ENCODE data around the gene DNAH11.

Gene DNAH11

GRCh38 chr7:21642422-21642821, 99.6 kb downstream of the DNAH11 start:
- POLR2A ChIA-PET, result no interaction called here
- peak; percentile 40 for DNase-seq (ENCODE audit: extremely low spot score)
- CTCF ChIA-PET, result interaction anchor here (0.9 kb wide), 1 partner anchor 125 kb away, joined by 3 read pairs; no protein-coding TSS in a partner anchor
- TF ChIP-seq, protein P1, sequence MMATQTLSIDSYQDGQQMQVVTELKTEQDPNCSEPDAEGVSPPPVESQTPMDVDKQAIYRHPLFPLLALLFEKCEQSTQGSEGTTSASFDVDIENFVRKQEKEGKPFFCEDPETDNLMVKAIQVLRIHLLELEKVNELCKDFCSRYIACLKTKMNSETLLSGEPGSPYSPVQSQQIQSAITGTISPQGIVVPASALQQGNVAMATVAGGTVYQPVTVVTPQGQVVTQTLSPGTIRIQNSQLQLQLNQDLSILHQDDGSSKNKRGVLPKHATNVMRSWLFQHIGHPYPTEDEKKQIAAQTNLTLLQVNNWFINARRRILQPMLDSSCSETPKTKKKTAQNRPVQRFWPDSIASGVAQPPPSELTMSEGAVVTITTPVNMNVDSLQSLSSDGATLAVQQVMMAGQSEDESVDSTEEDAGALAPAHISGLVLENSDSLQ (IDR thresholded peaks at IDR 0.05), result peak; percentile 57
- no peak for TF ChIP-seq FOXM1 (IDR thresholded peaks at IDR 0.05; ENCODE audit: borderline replicate concordance)

DNA sequence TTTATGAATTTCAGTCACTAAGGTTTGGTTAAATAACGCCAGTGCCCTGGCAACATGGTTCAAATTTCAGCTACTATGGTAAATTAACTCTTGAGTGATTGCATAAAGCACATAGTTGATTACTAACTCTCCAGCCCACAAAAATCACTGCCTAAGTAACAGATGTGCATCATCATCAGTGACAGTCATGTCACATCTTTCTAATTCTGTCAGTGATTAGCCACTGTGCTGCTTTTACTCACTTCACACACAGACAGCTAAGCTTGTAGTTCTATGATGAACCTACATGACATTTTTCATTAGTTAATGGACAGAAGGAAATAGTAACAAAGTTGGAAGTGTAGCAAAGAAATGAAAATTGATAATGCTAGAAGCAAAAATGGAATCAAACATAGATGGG, 108.9 kb downstream of the DNAH11 start:
- no peak for TF ChIP-seq BHLHE40 (IDR thresholded peaks at IDR 0.05; ENCODE audit: borderline replicate concordance)
- no peak for TF ChIP-seq FOXM1 (IDR thresholded peaks at IDR 0.05; ENCODE audit: borderline replicate concordance)
- TF ChIP-seq CTBP1 (IDR thresholded peaks at IDR 0.05; ENCODE audit: borderline replicate concordance), result no peak
- no peak for TF ChIP-seq ARNT (IDR thresholded peaks at IDR 0.05)
- no peak for TF ChIP-seq ZNF384 (IDR thresholded peaks at IDR 0.05)
- TF ChIP-seq HDGF (IDR thresholded peaks at IDR 0.05; ENCODE audit: borderline replicate concordance), result no peak
- no peak for TF ChIP-seq FOXA1 (IDR thresholded peaks at IDR 0.05)
- TF ChIP-seq TARDBP (IDR thresholded peaks at IDR 0.05), result no peak
- TF ChIP-seq FOXK2 (IDR thresholded peaks at IDR 0.05), result no peak
- POLR2A ChIA-PET, result no interaction called here
- no peak for DNase-seq (ENCODE audit: extremely low spot score)
- CTCF ChIA-PET, result no interaction called here

GRCh38 chr7:21653623-21654022, 110.8 kb downstream of the DNAH11 start:
- DNase-seq (ENCODE audit: extremely low spot score), result no peak
- TF ChIP-seq ARNT (IDR thresholded peaks at IDR 0.05), result no peak
- no peak for TF ChIP-seq LEF1 (IDR thresholded peaks at IDR 0.05; ENCODE audit: borderline replicate concordance)
- no peak for TF ChIP-seq HDGF (IDR thresholded peaks at IDR 0.05; ENCODE audit: borderline replicate concordance)
- no peak for TF ChIP-seq L3MBTL2 (conservative IDR thresholded peaks at IDR 0.05)
- TF ChIP-seq BHLHE40 (IDR thresholded peaks at IDR 0.05; ENCODE audit: borderline replicate concordance), result no peak
- no peak for TF ChIP-seq FOXM1 (IDR thresholded peaks at IDR 0.05; ENCODE audit: borderline replicate concordance)
- no peak for TF ChIP-seq ZNF384 (IDR thresholded peaks at IDR 0.05)
- CTCF ChIA-PET, result no interaction called here
- POLR2A ChIA-PET, result no interaction called here

DNA sequence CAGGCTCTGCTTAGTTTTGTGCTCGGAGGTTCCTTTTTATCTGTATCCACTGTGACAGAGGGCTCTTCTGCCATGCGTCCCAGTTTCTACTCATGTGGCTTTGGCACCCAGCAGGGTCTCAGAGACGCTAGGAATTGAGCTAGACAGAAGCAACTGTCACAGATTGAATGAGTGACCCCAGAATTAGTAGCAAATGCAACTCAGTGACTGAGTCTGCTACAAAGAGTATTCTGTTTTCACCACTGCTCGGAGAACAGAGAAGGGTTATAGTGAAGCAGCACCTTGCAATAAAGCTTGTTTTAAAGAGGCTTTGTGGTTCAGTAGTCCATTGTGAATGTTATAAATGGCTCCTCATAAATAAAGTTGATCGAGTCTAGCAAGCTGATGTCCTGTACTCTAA, 113.2 kb downstream of the DNAH11 start:
- ChIA-PET POLR2A (no interaction called here), CTCF (no interaction called here)
- no peak for DNase-seq (ENCODE audit: extremely low spot score)
- TF ChIP-seq, protein P1 (IDR thresholded peaks at IDR 0.05), result no peak
- TF ChIP-seq NFRKB (IDR thresholded peaks at IDR 0.05) (no peak), FOXM1 (IDR thresholded peaks at IDR 0.05; ENCODE audit: borderline replicate concordance) (no peak), FOXA1 (IDR thresholded peaks at IDR 0.05) (no peak)

DNA sequence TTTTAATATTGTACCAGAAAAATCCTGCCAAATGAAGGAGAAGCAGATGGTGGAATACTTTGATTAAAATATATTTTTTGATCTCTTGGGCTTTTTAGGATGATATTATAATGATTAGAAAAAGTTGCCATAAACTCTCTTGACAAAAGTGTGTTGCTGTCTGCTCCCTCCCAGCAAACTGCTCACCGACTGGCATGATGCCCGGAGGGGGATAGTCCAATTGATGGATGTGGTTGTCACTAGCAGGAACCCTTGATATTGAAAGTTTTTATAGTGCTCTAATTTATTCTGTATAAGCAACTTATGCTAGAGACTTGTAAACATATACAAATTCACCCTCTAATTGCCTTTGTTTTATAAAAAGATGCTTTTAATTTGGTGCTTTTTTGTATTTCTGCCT, 114.0 kb downstream of the DNAH11 start:
- TF ChIP-seq ARNT (IDR thresholded peaks at IDR 0.05) (no peak), FOXA1 (IDR thresholded peaks at IDR 0.05) (no peak), L3MBTL2 (conservative IDR thresholded peaks at IDR 0.05) (no peak)
- no peak for DNase-seq (ENCODE audit: extremely low spot score)
- ChIA-PET POLR2A (no interaction called here), CTCF (no interaction called here)

DNA sequence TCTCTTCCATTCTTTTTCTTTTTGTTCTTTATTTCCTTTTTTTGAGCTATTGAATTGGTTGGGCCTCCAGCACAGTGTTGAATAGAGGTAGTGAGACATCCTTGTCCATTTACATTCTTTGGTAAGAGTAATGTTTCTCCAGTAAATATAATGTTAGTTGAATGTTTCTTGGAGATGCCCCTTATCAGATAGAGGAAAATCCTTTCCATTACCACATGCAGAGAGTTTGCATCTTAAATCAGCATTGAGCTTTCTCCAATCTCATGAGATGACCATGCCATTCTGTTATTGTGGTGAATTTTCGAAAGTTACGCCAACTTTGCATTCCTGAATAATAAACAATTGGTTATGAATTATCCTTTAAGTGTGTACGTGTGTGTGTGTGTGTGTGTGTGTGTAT, 127.7 kb downstream of the DNAH11 start:
- CTCF ChIA-PET, result no interaction called here
- POLR2A ChIA-PET, result no interaction called here
- DNase-seq (ENCODE audit: extremely low spot score), result no peak
- TF ChIP-seq ELF4 (IDR thresholded peaks at IDR 0.05) (no peak), ARNT (IDR thresholded peaks at IDR 0.05) (no peak), SUZ12 (IDR thresholded peaks at IDR 0.05) (no peak), ZNF384 (IDR thresholded peaks at IDR 0.05) (no peak), FOXA1 (IDR thresholded peaks at IDR 0.05) (no peak), LEF1 (IDR thresholded peaks at IDR 0.05; ENCODE audit: borderline replicate concordance) (no peak), SP1 (IDR thresholded peaks at IDR 0.05) (no peak), HDGF (IDR thresholded peaks at IDR 0.05; ENCODE audit: borderline replicate concordance) (no peak), CTBP1 (IDR thresholded peaks at IDR 0.05; ENCODE audit: borderline replicate concordance) (no peak), FOXM1 (IDR thresholded peaks at IDR 0.05; ENCODE audit: borderline replicate concordance) (no peak), NFRKB (IDR thresholded peaks at IDR 0.05) (no peak), L3MBTL2 (conservative IDR thresholded peaks at IDR 0.05) (no peak), FOXK2 (IDR thresholded peaks at IDR 0.05) (no peak), TARDBP (IDR thresholded peaks at IDR 0.05) (no peak)
- TF ChIP-seq, protein P1 (IDR thresholded peaks at IDR 0.05), result no peak

- ChIA-PET POLR2A (no interaction called here), CTCF (no interaction called here)
- no peak for DNase-seq (ENCODE audit: extremely low spot score)
- TF ChIP-seq ZNF384 (IDR thresholded peaks at IDR 0.05) (no peak), FOXM1 (IDR thresholded peaks at IDR 0.05; ENCODE audit: borderline replicate concordance) (no peak), HDGF (IDR thresholded peaks at IDR 0.05; ENCODE audit: borderline replicate concordance) (no peak)
Observed at GRCh38 chr7:21671859-21672258, 129.0 kb downstream of the DNAH11 start.

DNA sequence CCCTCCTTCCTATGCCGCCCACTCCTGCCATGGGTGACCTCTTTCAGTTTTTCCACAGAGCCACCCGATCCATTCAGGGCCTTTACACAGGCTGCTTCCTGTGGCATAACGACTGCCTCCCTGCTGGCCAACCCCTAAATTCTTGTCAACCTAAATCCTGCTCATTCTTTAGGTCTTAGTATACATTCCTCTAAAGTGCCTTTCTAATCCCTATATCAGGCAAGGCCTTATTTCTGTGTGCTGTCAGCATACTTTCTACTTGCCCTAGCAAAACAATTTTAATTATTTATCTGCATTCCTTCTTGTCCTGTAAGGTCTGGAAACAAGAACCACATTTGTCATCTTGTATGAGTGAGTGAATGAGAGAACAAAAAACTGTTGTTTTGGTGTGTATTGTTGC, 132.4 kb downstream of the DNAH11 start:
- no peak for DNase-seq (ENCODE audit: extremely low spot score)
- ChIA-PET CTCF (no interaction called here), POLR2A (no interaction called here)
- TF ChIP-seq ARNT (IDR thresholded peaks at IDR 0.05) (no peak), BHLHE40 (IDR thresholded peaks at IDR 0.05; ENCODE audit: borderline replicate concordance) (no peak), FOXK2 (IDR thresholded peaks at IDR 0.05) (no peak), SP1 (IDR thresholded peaks at IDR 0.05) (no peak), CTBP1 (IDR thresholded peaks at IDR 0.05; ENCODE audit: borderline replicate concordance) (no peak), L3MBTL2 (conservative IDR thresholded peaks at IDR 0.05) (no peak), NFRKB (IDR thresholded peaks at IDR 0.05) (no peak)
